ENCODE measurements around the gene LNPEP.

The LNPEP gene

DNA sequence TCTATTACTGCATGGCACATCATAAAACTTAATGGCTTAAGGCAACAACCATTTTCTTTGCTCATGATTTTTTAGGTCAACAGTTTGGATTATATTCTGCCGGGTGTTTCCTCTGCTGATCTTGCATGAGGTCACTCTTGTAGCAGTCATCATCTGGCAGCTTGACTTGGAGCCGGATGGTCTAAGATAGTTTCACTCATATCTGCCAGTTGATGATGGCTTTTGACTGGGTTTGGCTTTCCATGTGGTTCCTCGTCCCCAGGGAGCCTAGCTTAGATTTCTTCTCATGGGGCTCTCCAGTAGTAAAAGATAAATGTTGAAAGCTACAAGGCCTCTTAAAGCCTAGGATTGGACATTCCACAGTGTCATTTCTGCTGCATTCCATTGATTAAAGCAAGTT, 27.4 kb downstream of the LNPEP start:
- peak; percentile 14 for DNase-seq

DNA sequence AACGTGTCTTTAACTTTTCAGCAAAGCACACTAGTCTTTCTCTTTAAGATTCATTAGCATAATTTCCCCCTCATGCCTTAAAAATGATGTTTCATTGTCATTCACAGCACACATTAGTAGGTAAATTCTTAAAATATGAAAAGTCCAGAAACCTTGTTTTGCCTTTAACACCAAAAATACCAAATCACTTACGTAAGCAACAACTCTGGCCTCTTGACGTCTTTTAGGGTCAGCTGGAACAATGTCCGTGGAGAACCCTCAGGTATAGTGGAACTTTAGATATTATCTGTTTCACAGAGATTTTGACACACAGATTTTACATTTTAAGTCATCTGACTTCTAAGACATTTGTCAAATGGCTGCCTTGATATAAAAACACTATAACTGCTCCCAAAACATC, 30.9 kb downstream of the LNPEP start:
- DNase-seq = no peak

DNA sequence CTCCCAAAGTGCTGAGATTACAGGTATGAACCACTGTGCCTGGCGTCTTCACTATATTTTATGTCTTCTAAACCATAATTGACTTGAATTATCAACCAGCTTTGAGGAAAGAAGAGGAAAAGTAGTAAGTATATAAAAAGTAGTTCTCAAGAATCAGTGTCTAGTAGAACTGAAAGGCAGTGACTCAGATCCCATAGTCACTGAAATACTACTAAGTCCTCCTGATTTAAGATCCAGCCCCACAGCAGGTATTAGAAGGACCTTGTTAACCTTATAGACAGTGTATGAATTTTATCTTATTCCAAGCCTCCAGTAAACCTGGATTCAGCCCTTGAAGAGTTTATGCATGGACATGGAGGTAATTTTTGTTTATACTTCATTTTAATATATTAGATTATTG, 31.5 kb downstream of the LNPEP start:
- no peak for DNase-seq

DNA sequence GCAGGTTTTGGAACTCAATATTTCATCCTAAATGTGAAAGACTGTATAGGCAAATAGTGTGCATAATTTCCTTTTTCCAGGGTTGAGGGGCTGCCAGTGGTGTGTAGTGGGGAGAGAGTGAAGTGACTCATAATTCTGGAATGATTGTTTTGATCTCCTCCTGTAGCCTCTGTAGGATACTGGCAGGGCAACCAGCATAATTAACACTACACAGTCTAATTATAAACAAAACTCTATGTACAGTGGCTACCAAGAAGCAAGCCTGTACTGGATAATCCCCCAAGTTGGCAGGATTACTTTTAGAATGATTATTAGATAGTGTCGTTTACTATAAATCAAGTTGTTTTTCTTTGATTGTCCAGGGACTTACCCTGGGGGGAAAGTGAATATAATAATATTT, 32.2 kb downstream of the LNPEP start:
- DNase-seq = no peak

DNA sequence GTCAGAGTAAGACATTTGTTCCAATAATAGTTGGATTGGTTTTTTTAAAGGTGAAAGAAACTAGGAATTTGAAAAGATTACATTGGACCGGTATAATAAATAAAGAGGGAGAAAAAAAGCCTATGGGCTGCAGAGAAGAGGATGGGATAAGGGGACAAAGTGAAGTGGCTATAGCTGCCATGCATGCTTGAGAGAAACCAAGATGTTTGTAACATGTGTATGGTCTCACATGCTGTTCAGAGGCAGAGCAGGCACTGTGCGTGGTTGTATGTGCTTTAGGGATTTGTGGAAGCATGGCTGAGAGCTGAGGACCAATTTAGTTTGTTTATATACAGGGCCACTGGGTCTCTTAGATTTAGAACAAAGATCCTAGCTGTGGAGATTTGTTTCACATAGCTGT, 32.7 kb downstream of the LNPEP start:
- DNase-seq = no peak

DNA sequence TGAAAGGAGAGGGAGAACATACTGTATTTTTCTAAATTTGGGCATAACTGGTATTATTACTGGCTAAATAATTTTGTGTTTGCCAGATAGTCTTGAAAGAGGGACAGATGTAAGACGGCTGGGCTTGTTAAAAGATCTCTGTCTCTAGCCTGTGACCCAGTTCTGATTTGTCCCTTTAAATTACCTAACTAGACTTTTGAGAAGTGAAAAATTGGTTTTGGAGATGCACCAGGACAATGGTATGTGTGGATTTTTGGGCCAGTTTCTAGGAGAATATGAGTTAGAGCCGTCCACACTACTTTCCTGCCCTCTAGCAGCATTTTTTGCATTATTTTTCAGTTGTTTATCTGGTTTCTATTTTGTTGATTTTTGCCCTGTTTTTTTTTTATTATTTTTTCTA, 33.5 kb downstream of the LNPEP start:
- DNase-seq = no peak

DNA sequence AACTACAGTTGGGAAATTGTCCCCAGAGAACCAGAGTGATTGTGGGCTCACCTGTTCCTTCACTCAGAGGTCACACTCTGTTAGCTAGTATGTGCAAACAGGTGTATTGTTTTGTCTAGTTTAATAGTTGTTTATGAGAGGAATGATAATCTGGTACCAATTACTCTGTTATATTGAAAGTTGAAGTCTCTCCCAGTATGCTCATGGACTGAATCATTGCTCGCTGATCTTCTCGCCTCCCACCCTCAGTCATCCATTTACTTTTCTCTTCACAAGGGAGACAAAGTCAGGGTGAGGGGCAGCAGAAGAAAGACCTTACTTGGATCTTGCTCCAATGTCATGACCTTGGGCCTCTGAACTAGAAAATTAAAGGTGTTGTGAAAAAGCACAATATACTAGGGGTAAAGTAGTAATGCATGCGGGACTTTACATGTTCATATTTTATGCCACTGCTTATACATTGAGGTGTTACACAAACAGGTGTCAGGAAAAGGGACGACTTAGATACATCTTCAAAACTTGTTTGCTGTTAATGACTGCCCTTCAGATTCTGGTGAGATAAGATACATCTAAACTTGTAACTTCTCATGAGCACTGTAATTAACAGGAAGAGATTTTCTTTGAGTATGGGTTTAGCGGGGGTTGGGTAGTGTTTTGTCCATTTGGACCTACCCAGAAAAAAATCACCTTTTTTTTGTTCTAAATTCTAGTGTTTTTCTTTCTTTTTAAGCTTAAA, 36.9 kb downstream of the LNPEP start:
- no peak for DNase-seq

DNA sequence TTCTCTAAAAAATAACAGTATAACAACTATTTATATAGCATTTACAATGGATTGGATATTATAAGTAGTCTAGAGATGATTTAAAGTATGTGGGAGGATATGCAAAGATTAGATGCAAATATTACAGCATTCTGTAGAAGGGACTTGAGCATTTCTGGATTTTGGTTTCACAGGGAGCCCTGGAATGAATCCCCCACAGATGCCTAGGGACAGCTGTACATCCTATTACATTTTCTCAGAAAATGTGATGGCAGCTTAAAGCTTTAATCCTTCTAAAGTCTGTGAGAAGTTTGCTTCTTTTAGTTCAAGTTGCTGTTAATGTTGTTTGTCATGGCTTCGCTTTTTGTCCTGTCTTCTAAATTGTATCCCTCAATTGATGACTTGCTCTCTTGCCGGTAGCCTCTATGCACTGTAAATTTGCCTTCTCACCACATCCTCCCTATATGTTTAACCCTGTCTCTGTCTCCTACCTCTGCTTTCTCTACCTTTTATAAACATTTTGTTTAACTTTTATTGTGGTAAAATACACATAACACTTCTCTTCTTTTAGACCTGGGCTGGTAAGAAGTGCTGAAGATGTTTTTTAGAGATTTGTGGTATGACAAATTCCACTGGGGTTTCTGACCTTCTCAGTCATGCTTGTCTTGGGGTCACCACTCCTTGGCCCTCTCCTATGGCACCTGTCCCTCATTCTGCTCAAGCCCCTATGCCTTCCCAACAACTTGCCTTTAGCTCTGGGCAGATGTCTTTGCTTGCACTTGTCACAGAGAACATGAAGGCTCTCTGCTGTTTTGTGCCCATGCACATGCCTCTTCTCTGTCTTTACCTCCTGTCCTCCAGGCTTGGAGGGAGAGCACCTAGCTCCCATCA, 37.9 kb downstream of the LNPEP start:
- peak; percentile 12 for DNase-seq

DNA sequence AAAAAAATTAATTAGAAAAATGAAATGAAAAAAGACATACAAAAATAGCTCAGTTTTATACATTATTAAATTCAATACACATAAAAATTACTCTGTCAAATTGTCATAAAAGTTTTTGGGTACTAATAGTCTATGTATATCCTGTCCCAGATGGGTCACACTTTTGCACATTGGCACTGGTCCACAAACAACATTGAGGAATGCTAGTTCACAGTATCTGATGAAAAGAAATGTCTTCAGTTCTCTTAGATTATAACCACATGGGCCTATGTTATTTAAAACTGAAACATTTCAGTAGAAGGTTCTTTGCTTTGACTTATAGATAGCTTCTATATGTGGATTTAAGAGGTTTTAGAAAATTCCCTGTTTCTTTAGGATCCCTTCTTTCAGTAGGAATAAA, 39.8 kb downstream of the LNPEP start:
- no peak for DNase-seq

DNA sequence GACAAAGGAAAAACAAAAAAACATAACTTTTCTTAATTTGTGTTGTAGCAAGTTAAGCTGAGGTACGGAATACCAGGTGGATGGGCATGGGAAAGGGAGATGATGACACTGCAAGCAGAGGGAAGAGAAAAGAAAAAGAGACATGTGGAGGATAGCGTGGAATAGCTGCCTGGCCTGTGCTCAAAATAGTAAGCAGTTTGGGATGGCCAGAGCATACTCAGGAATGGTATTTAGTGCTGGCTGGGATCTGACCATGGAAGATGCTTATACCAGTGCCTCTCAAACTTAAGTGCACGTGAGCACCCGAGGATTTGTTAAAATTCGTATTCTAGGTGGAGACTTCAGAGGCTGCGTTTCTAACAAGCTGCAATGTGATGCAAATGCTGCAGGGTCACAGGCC, 41.3 kb downstream of the LNPEP start:
- no peak for DNase-seq

DNA sequence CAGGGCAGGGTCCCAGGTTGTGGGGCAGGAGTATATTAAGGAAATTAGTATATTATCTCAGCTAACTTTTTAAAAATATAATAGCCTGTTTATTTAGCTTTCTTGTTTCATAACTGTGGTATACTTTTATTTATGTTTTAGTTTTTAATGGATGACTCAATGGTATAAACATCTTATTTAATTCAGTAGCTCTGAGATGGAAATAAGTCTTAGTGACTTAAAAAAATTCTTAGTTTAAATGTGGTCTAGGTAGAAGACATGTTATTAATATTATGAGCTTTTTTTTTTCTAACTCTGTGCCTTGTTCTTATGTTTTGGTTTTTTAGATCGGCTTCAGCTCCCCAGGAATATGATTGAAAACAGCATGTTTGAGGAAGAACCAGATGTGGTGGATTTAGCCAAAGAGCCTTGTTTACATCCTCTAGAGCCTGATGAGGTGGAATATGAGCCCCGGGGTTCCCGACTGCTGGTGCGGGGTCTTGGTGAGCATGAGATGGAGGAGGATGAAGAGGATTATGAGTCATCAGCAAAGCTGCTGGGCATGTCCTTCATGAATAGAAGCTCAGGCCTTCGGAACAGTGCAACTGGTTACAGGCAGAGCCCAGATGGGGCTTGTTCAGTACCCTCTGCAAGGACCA, 43.1 kb downstream of the LNPEP start:
- DNase-seq = no peak

DNA sequence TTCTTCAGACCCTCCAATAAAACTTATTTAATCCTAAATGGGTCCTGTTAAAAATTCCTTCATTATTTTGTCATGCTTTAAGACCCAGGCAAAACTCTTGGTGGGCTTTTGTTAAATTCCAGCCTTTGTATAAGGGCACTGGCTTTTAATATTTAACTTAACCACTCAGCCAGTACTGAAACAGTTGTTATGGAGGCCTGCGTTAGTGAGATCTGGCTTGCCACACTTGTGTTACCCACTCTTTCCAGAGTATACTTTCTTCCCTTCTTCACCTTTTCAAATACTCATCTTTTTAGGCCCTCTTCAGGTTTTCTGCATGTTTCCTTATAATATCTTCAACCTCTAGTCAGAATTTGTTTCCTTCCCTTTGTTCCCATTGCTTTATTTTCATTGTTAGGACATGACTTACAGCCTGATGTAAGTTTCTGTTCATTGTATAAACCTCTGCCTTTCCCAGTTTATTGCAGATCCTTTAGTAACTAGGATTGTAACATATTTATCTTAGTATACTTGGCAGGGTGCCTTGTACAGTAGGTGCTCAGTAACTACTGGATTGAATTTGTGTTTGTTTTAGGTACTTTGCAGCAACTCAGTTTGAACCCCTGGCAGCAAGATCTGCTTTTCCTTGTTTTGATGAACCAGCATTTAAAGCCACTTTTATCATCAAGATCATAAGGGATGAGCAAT, 48.8 kb downstream of the LNPEP start:
- no peak for DNase-seq

DNA sequence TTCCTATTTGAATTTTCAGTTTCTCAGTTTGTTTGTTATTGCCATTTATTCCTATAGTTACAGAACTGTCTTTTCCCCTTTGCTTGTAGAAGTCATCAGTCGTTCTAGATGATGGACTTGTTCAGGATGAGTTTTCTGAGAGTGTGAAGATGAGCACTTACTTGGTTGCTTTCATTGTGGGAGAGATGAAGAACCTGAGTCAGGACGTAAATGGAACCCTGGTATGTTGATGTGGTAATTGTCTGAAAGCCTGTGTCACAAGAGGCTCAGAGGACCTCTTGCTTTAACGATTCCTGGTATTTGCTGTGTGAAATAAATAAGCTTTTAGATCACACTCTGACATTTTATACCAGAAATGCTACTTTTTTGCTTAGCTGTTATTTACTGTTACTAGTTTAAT, 50.6 kb downstream of the LNPEP start:
- no peak for DNase-seq

DNA sequence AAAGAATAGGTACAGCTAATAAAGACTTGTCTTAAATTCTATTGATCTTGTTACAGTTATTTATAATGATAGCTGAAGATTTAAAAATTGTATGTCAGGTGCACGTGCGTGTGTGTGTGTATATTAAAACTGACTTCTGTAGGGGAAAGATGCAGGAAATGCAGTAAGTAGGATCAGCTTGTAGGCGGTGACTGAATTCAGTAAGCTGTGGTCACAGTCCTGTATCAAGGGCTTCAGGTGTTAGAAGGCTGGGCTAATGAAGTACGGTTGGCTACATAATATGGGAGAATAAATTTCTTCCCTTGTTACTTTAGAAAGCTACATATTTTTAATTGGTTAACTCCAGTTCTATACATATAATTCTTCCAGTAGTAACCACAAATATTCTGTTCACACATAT, 54.2 kb downstream of the LNPEP start:
- DNase-seq = no peak

DNA sequence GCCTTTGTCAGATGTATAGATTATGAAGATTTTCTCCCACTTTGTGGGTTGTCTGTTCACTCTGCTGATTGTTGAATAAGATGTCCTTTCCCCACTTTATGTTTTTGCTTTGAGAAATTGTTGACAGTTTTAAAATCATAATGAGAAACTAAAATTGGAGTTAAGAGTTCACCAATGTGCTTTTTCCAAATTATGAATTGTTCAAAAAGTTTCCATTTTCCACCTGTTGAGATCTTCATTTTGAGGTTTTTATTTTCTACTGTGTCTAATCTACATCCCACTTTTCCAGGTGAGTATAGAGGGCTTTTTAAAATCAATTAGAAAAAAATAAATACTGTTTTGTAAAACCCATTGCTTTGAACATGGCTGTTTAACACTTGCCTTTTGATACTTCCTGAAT, 55.8 kb downstream of the LNPEP start:
- no peak for DNase-seq

DNA sequence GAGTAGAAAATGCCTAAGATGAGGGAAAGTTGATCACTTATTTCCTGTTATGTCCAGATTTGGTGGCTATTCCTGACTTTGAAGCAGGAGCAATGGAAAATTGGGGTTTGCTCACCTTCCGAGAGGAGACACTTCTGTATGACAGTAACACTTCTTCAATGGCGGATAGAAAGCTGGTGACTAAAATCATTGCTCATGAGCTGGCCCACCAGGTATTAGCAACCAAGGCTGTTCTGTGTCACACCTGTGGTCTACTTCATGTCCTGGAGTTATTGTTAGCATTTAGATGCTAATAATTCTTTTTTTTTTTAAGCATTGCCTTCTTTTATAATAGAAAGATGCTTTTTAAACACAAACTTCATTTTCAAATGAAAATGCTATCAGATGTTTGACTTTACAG, 57.9 kb downstream of the LNPEP start:
- no peak for DNase-seq

DNA sequence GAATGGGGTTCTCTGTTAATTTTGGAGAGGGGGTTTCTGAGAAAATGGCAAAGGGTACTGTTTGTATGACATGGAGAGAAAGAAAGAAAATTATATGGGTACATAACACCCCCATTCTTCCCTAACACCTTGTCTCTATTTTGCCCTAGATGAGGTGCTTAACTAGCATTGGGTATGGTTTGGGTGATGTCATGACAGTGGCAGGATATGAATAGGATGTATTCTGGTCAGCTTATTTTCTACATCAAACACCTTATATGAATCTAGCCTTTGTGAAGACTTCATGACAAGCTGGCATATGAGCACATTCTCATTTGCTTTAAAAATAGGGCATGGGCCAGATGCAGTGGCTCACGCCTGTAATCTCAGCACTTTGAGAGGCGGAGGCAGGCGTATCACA, 58.6 kb downstream of the LNPEP start:
- no peak for DNase-seq

DNA sequence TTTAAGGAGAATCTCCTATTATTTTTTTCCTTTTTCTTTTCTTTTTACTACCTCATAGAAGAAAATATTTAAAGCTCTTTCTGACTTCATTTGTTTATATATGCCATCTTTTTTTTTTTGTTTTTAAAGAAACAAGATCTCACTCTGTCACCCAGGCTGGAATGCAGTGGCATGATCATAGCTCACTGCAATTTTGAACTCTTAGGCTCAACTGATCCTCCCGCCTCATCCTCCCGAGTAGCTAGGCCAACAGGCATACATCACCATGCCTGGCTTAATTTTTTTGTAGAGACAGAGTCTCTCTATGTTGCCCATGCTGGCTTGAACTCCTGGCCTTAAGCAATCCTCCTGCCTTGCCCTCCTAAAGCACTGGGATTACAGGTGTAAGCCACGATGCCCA, 59.5 kb downstream of the LNPEP start:
- DNase-seq = no peak

DNA sequence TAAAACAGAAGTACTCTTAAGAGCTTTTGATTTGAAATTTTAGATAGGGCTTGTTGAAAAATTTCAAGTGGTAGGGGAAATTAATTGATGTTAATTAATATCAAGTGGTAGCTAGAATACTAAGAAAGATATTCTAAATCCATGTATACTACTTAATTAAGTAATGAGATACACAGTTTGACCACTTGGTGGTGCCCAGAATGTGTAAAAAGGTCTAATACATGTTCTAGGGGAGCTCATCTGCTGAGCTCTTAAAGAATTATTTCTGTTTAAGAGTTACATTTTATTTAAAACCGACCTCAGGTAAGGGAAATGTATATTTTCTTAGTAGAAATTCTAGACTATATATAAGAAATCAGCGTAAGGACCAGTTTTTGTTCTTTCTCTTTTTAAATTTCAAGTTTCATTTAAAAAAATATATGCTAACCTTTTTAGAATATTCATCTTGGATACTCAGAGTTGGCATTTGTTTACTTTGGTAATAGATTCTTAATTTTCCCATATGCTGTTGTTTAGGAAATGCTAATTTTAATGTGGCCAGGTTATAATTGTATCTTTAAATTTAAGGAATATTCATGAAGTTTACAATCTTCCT, 61.5 kb downstream of the LNPEP start:
- DNase-seq = peak; percentile 13

DNA sequence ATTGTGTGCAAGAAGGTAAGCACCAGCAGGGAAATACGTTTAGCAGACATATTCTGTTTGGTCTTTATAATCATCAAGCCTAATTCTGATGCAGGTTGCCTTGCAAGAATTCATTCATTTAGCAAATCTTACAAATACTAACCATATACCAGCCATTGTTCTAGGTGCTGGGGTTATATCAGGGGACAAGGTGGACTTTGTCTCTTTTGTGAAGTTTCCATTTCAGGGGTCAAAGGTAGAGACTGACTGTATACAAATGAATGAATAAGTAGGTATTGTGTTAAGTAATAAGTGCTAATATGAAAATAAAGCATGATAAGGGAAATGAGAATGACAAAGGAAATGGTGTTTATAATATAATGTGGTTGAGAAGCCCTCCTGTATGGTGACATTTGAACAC, 64.0 kb downstream of the LNPEP start:
- DNase-seq = no peak

DNA sequence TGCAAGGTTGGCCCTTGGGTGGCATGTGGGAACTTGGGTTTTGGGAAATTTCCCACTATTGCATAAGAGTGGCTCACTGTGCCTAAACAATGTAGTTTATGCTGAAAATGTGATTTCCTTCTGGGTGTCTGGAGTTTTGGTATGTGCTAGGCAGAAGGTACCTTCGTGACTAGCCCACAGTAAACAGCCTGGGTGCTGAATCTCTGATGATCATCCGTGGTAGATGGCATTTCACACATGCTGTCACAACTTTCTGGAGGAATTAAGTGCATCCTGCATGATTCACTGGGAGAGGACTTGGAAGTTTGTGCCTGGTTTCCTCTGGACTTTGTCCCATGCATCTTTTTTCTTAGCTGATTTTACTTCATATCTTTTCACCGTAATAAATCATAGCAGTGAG, 64.5 kb downstream of the LNPEP start:
- no peak for DNase-seq

DNA sequence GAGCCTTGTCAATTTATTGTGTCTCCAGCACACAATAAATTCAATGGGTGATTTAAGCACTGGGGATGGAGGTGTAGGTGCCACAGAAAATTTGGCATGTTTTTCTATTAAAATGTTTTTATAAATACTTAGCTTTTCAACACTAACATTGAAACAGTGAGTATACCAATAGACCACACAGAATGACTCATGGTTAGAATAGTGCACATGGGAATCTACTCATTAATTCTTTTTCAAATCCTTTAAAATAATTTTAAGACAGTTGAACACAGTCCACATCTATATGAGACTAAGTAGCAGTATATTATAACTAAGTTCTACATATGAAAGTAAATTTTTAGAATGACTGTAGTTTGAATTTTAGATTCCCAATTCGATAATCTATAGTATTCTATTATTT, 67.1 kb downstream of the LNPEP start:
- no peak for DNase-seq
